GM21390 (cell line): ENCODE results near the gene SARS2.
"Not testable (repeated sequence)": the region's sequence is repeated elsewhere in the genome, so short reads cannot be mapped to it uniquely, and the experiment has no call there.

Experiments
- ATAC-seq: cut with Tn5 transposase; IDR thresholded peaks from one replicate; pipeline ENCODE4 v1.9.1; 2021; ENCODE audit not compliant: unreplicated experiment

SARS2 gene

GRCh38 chr19:38949580-38950367 is 19.2 kb upstream of the SARS2 start:
- peak; percentile 49 for ATAC-seq

DNA sequence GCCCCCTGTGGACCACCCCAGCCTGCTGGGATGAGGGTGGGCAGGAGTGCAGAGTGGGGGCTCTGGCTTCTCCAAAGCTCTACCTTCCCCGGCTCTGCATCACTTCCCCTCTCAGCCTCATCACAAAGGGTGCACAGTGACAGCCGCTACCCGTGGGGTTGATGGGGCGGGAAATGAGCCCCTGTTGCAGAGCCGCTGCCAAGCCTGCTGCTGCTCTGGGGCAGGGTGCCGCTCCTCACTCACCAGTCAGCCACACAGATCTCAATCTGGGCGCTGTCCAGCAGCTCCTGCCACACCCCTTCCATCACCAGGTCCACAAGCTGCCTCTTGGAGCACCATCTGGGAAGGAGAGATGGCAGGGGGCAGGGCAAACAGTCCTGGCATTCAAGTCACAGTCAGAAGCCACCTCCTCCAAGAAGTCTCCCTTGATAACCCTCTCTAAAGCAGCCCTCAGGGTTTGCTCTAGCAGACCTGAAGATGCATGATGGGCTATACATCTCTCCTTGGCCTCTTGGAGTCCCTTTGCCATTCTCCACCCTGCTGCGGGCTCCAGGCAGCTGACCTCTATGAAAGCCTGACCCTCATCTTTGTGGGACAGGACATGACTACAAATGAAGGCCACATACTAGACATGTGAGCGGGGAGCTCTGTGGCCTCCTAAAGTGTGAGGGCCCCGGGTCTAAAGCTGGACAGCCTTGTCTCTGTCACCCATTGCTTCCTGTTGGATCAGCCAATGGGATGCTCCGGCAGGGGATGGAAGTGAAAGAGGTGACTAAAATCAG is 15.9 kb upstream of the SARS2 start:
- no peak for ATAC-seq

DNA sequence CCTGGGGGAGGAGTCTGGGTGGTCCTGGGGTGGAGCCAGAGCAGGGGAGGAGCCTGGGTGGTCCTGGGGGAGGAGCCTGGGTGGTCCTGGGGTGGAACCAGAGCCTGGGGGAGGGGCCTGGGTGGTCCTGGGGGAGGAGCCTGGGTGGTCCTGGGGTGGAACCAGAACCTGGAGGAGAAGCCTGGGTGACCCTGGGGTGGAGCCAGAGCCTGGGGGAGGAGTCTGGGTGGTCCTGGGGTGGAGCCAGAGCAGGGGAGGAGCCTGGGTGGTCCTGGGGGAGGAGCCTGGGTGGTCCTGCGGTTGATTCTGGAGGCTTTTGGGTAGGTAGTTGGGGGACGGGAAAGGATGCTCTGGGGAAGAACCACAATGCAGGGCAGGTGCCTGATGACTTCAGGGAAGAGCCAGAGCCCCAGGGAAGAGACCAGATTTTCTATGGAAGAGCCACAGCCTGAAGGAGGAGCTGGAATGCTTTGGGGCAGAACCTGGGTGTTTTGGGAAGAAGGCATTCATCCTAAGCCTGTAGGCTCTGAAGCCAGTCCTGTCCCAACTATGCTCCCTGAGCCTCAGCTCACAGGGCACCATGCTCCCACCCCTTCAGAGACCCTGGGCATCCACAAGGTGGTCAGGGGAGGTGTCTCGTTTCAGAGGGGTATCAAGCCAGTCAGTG is 15.1 kb upstream of the SARS2 start:
- no peak for ATAC-seq

DNA sequence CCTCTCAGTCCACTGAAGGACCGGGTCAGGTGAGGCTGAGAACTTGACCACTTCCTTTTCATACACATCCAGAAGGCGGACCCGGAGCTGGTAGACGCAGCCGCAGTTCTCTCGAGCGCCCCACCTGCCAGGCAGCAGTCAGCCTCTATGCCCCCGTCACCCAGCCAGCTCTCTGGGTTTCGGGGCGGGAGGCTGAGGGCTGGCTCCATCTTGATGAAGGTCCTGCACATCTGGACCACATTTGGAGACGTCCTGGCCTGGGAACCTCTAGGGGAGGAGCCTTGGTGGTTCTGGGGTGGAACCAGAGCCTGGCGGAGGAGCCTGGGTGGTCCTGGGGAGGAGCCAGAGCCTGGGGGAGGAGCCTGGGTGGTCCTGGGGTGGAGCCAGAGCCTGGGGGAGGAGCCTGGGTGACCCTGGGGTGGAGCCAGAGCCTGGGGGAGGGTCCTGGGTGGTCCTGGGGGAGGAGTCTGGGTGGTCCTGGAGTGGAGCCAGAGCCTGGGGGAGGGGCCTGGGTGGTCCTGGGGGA is 14.5 kb upstream of the SARS2 start:
- ATAC-seq, result no peak

- no peak for ATAC-seq
These were observed 12.1 kb upstream of the SARS2 start for GRCh38 chr19:38942471-38943181.

- ATAC-seq, result no peak
These were observed 11.4 kb upstream of the SARS2 start for GRCh38 chr19:38941979-38942378.

GRCh38 chr19:38941466-38941865 is 10.9 kb upstream of the SARS2 start:
- not testable (repeated sequence) for ATAC-seq

- ATAC-seq, result no peak
These were observed 9.4 kb upstream of the SARS2 start for GRCh38 chr19:38939957-38940356.

- ATAC-seq, result no peak
These were observed 3.0 kb upstream of the SARS2 start for GRCh38 chr19:38933544-38933943.

- ATAC-seq, result no peak
These were observed 2.0 kb upstream of the SARS2 start for GRCh38 chr19:38932425-38933179.

DNA sequence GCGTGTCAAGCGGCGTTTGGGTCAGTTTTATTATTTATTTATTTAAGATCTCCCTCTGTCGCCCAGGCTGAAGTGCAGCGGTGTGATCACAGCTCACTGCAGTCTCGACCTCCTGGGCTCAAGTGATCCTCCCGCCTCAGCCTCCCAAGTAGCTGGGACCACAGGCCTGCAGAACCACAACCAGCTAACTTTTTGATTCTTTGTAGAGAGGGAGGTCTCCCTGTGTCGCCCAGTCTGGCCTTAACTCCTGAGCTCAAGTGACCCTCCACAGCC is 894 bp upstream of the SARS2 start:
- no peak for ATAC-seq

GRCh38 chr19:38930776-38931520 is 385 bp upstream of the SARS2 start, which contains the start of gene MRPS12:
Gene MRPS12 (plus strand): TSS chr19:38930944. CDS start chr19:38931295, 351 bp downstream.
- ATAC-seq, result peak; percentile 88

DNA sequence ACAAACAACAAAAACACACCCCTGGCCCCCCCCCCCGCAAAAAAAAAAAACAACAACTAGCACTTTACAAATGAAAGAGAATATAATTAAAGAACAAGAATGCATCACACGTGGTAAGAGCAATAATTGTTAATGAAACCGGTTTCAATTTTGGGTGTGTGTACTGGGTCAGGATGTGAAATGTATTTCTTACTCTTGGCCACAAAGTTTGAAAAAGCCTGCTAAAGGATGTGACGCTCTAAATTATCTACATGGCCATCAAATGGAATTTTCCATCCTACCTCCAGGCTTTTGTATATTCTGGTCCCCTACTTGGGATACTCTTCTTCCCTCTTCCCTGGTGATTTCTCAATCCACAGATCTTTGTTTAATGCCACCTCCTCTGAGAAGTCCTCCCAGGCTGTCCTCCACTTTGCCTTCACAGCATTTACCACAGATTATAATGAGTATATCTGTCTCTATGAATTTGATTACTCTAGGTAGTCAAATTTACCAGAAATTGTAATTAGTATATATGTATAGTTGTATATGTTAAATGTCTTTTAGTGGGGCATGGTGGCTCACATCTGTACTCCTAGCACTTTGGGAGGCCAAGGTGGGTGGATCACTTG is 2.1 kb downstream of the SARS2 start:
- ATAC-seq, result no peak

DNA sequence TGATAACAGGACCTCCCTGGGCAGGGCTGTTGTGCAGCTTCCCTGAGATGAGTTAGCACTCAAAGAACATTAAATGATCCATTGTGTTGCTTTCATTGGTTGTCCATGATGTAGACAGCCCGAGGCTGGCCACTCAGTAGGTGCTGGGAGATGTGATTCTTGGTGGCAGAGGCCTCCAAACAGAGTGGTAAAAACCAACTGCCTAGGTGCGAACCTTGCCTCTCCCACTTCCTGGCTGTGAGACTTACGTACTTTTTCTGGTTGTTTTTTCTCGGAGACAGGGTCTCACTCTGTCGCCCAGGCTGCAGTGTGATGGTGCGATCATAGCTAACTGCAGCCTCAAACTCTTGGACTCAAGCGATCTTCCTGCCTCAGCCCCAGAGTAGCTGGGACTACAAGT is 6.2 kb downstream of the SARS2 start:
- no peak for ATAC-seq

DNA sequence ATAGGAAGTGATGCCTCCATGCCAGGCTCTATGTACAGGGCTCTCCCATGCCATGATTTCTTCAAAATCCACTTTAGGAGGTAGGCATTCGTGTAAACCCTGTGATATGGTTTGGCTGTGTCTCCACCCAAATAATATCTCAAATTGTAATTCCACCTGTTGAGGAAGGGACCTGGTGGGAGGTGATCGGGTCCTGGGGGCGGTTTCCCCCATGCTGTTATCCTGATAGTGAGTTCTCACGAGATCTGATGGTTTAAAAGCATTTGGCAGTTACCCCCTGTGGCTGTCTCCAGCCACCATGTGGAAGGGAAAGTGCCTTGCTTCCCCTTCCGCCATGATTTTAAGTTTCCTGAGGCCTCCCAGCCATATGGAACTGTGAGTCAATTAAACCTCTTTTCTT is 8.1 kb downstream of the SARS2 start:
- ATAC-seq, result no peak

- ATAC-seq, result no peak
These were observed 8.9 kb downstream of the SARS2 start for GRCh38 chr19:38921420-38922274.

DNA sequence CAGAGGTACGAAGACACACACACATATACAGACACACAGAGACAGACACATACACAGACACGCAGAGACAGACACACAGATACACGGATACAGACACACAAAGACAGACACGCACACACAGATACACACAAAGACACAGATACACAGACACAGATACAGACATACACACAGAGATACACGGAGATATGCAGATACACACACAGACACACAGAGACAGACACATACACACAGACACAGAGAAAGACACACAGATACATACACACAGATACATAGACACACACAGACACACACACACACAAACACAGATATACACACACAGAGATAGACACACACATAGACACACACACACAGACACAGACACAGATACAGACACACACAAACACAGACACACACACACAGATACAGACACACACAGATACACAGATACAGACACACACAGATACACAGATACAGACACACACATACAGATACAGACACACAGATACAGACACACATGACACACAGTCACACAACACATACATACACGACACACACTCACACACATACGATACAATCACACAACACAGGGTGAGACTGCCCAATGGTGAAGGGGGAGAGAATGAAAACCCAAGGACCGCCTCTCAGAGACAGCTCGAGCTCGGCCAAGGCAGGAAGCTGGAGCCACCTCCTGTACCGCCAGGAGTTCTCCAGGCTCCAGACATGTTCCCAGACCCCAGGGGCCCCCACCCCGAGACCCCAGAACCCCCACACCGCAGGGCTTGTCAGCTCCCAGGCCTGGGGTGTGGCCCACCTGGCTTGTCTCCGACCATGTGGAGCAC is 9.8 kb downstream of the SARS2 start:
- ATAC-seq, result no peak
